ENCODE results near the gene TXNIP.

The TXNIP gene

GRCh38 chr1:145947551-145947950 is 48.8 kb downstream of the TXNIP start:
- Histone ChIP-seq H3K27me3 (ENCODE audit: insufficient read depth, low read length) (no peaks in the 10 kb centered on the region), H3K36me3 (ENCODE audit: insufficient read depth, low read length) (no peaks in the 10 kb centered on the region), H3K9ac (ENCODE audit: low read depth, low read length) (no peak overlapping the region), H3K9me3 (ENCODE audit: insufficient read depth, low read depth, low read length) (no peaks in the 10 kb centered on the region), H3K4me1 (ENCODE audit: insufficient read depth, low read length) (peaks cover 12% of the 10 kb centered on the region), H3K27ac (ENCODE audit: low read depth, low read length) (no peak overlapping the region), H3K4me3 (ENCODE audit: low read length) (no peak overlapping the region)
- 53% methylated on average over 4 of the region's 4 CpGs for WGBS

- no peaks in the 10 kb centered on the region for H3K36me3 ChIP-seq (ENCODE audit: insufficient read depth, low read length)
- H3K9me3 ChIP-seq (ENCODE audit: insufficient read depth, low read depth, low read length): no peaks in the 10 kb centered on the region
- 93% methylated on average over 4 of the region's 4 CpGs for WGBS
- H3K27me3 ChIP-seq (ENCODE audit: insufficient read depth, low read length): no peaks in the 10 kb centered on the region
- no peak overlapping the region for H3K27ac ChIP-seq (ENCODE audit: low read depth, low read length)
- H3K4me1 ChIP-seq (ENCODE audit: insufficient read depth, low read length): peaks cover 12% of the 10 kb centered on the region
- no peak overlapping the region for H3K4me3 ChIP-seq (ENCODE audit: low read length)
- no peak overlapping the region for H3K9ac ChIP-seq (ENCODE audit: low read depth, low read length)
These were observed 49.8 kb downstream of the TXNIP start for GRCh38 chr1:145946477-145946986.

GRCh38 chr1:145944532-145944931 is 51.8 kb downstream of the TXNIP start:
- no peak overlapping the region for H3K27ac ChIP-seq (ENCODE audit: low read depth, low read length)
- WGBS: 90% methylated on average over 3 of the region's 3 CpGs
- no peak overlapping the region for H3K4me3 ChIP-seq (ENCODE audit: low read length)
- no peaks in the 10 kb centered on the region for H3K36me3 ChIP-seq (ENCODE audit: insufficient read depth, low read length)
- peaks cover 12% of the 10 kb centered on the region for H3K4me1 ChIP-seq (ENCODE audit: insufficient read depth, low read length)
- H3K27me3 ChIP-seq (ENCODE audit: insufficient read depth, low read length): no peaks in the 10 kb centered on the region
- no peak overlapping the region for H3K9ac ChIP-seq (ENCODE audit: low read depth, low read length)
- no peaks in the 10 kb centered on the region for H3K9me3 ChIP-seq (ENCODE audit: insufficient read depth, low read depth, low read length)

- Histone ChIP-seq H3K4me3 (ENCODE audit: low read length) (no peak overlapping the region), H3K4me1 (ENCODE audit: insufficient read depth, low read length) (peaks cover 11% of the 10 kb centered on the region), H3K9me3 (ENCODE audit: insufficient read depth, low read depth, low read length) (no peaks in the 10 kb centered on the region), H3K36me3 (ENCODE audit: insufficient read depth, low read length) (no peaks in the 10 kb centered on the region), H3K27me3 (ENCODE audit: insufficient read depth, low read length) (no peaks in the 10 kb centered on the region), H3K9ac (ENCODE audit: low read depth, low read length) (no peak overlapping the region), H3K27ac (ENCODE audit: low read depth, low read length) (no peak overlapping the region)
- WGBS: 89% methylated on average over 6 of the region's 6 CpGs
These were observed 53.5 kb downstream of the TXNIP start for GRCh38 chr1:145942871-145943270.
